ENCODE results near the gene TCF12. TPM values are rescaled to one million over a fixed set of nuclear protein-coding genes. Genes with fewer than 3 reads are reported as not detected.

TCF12 gene
- total RNA-seq, 1 experiment from 2014 or later = 189 TPM

Small RNA genes within 50 kb of the gene (small RNA-seq; reads per million reads assigned to genes)
- gene RF01210 = 0.20 reads per million

Other genes with a start within 250 kb of the TCF12 start
- gene ZNF280D, start 185.1 kb upstream of the TCF12 start, total RNA-seq (2014; rRNA removed; shearing (Covaris generic); ENCODE audit: low replicate concordance) = 12.0 and 48.0 TPM in 2 replicates